Activated B cell treated with CpG ODN at 0.5 μM for 24 hours (primary cell): Measurements from ENCODE around the gene LRRC1. TPM values are rescaled to one million over a fixed set of nuclear protein-coding genes. Genes with fewer than 3 reads are reported as not detected.

Experiments
- ATAC-seq: fragments of 200-7000 bp; cut with Tn5 transposase; one replicate; pipeline ENCODE4 v1.10.0; 2021; ENCODE audit warnings: low read depth, mild to moderate bottlenecking, moderate library complexity
- CTCF ChIA-PET: fragments of 350-600 bp; sonication (Branson Sonifier 250); formaldehyde crosslinking; loops from one replicate; lab custom pipeline; 2021; ENCODE audit warnings: antibody characterized with exemption; lab: Charles Lee
- POLR2A ChIA-PET: fragments of 350-600 bp; sonication (Branson Sonifier 250); formaldehyde crosslinking; loops from one replicate; lab custom pipeline; 2021; ENCODE audit warnings: antibody characterized with exemption; lab: Charles Lee
- DNase-seq: peaks from one replicate; pipeline ENCODE4 v3.0.0; 2022
- H3K27ac Mint-ChIP-seq: one replicate; pipeline ENCODE4 v1.8.0; 2020; ENCODE audit warnings: mixed read lengths
- H3K27me3 Mint-ChIP-seq: one replicate; pipeline ENCODE4 v1.8.0; 2021; ENCODE audit warnings: mixed read lengths
- H3K36me3 Mint-ChIP-seq: one replicate; pipeline ENCODE4 v1.8.0; 2021; ENCODE audit warnings: low read depth, mixed read lengths
- H3K4me1 Mint-ChIP-seq: one replicate; pipeline ENCODE4 v1.8.0; 2021; ENCODE audit warnings: mixed read lengths
- H3K4me3 Mint-ChIP-seq: one replicate; pipeline ENCODE4 v1.8.0; 2020; ENCODE audit warnings: mild to moderate bottlenecking, mixed read lengths
- H3K9me3 Mint-ChIP-seq: one replicate; pipeline ENCODE4 v1.8.0; 2020; ENCODE audit warnings: mixed read lengths
- CTCF ChIP-seq: fragments of 200-600 bp; IDR thresholded peaks from one replicate; pipeline ENCODE4 v1.8.0; 2022; ENCODE audit warnings: antibody characterized with exemption, mild to moderate bottlenecking
- intact Hi-C: fragments of 100-400 bp; cut with micrococcal nuclease; formaldehyde crosslinking; loops from one replicate; pipeline ENCODE4 v1.15.1; 2024
- total RNA-seq: library from RNA; stranded (reverse); gene quantifications from 2 replicates; pipeline ENCODE4 v1.2.3, GENCODE V29; 2022

The LRRC1 gene
- total RNA-seq, 1 donor from 2014 or later, result 4.7 TPM

GRCh38 chr6:53951383-53951782 is 156.6 kb downstream of the LRRC1 start:
- Mint-ChIP-seq H3K36me3 (no peaks in the 10 kb centered on the region), H3K27me3 (no peaks in the 10 kb centered on the region), H3K27ac (no peak overlapping the region), H3K9me3 (peaks cover 11% of the 10 kb centered on the region), H3K4me3 (no peak overlapping the region), H3K4me1 (no peaks in the 10 kb centered on the region)
- TF ChIP-seq CTCF, result no peak
- ATAC-seq, result no peak
- no peak for DNase-seq
- POLR2A ChIA-PET, result no interaction called here
- intact Hi-C loops, result no loop called here
- CTCF ChIA-PET, result no interaction called here

- ChIA-PET POLR2A (no interaction called here), CTCF (no interaction called here)
- Mint-ChIP-seq H3K27me3 (peaks cover 2% of the 10 kb centered on the region), H3K4me3 (no peak overlapping the region), H3K4me1 (no peaks in the 10 kb centered on the region), H3K27ac (no peak overlapping the region), H3K36me3 (no peaks in the 10 kb centered on the region), H3K9me3 (peaks cover 3% of the 10 kb centered on the region)
- no peak for ATAC-seq
- no peak for DNase-seq
- TF ChIP-seq CTCF, result no peak
- intact Hi-C loops, result no loop called here
These were observed 161.4 kb downstream of the LRRC1 start for GRCh38 chr6:53956068-53956711.

GRCh38 chr6:53956804-53957203 is 162.0 kb downstream of the LRRC1 start:
- POLR2A ChIA-PET, result no interaction called here
- Mint-ChIP-seq H3K27ac (no peak overlapping the region), H3K4me1 (no peaks in the 10 kb centered on the region), H3K4me3 (no peak overlapping the region), H3K36me3 (no peaks in the 10 kb centered on the region), H3K9me3 (peaks cover 3% of the 10 kb centered on the region), H3K27me3 (peaks cover 2% of the 10 kb centered on the region)
- TF ChIP-seq CTCF, result no peak
- DNase-seq (no peak), ATAC-seq (no peak)
- CTCF ChIA-PET, result no interaction called here
- intact Hi-C loops, result no loop called here

- intact Hi-C loops, result no loop called here
- CTCF ChIA-PET, result no interaction called here
- H3K9me3 Mint-ChIP-seq, result no peaks in the 10 kb centered on the region
- DNase-seq, result no peak
- no peaks in the 10 kb centered on the region for H3K4me1 Mint-ChIP-seq
- POLR2A ChIA-PET, result no interaction called here
- no peak overlapping the region for H3K27ac Mint-ChIP-seq
- ATAC-seq, result no peak
- no peak overlapping the region for H3K4me3 Mint-ChIP-seq
- H3K36me3 Mint-ChIP-seq, result no peaks in the 10 kb centered on the region
- TF ChIP-seq CTCF, result no peak
- peaks cover 5% of the 10 kb centered on the region for H3K27me3 Mint-ChIP-seq
These were observed 164.9 kb downstream of the LRRC1 start for GRCh38 chr6:53959717-53960116.

GRCh38 chr6:53960311-53960710 is 165.5 kb downstream of the LRRC1 start:
- no peak for TF ChIP-seq CTCF
- Mint-ChIP-seq H3K4me1 (no peaks in the 10 kb centered on the region), H3K9me3 (peaks cover 3% of the 10 kb centered on the region), H3K4me3 (no peak overlapping the region), H3K36me3 (no peaks in the 10 kb centered on the region), H3K27ac (no peak overlapping the region), H3K27me3 (peaks cover 5% of the 10 kb centered on the region)
- ChIA-PET POLR2A (interaction anchor here (0.6 kb wide), 1 partner anchor 510 kb away, joined by 3 read pairs; no protein-coding TSS in a partner anchor), CTCF (no interaction called here)
- ATAC-seq (no peak), DNase-seq (no peak)
- intact Hi-C loops, result no loop called here
